HepG2 (cell line): ENCODE data around the gene STX5. TPM values are rescaled to one million over a fixed set of nuclear protein-coding genes. Genes with fewer than 3 reads are reported as not detected.
A peak's percentile ranks its signal among the peaks of the same experiment; 100 is the strongest.

Experiments
- CBFB ChIP-seq: sonication (generic); formaldehyde crosslinking; IDR thresholded peaks from 2 replicates; pipeline ENCODE4 v1.4.0; 2020; ENCODE audit warnings: missing genetic modification reagents
- DR1 ChIP-seq: sonication (generic); formaldehyde crosslinking; IDR thresholded peaks from 2 replicates; pipeline ENCODE4 v1.8.0; 2021; ENCODE audit warnings: mild to moderate bottlenecking, missing genetic modification reagents, inconsistent platforms
- HNRNPUL1 ChIP-seq: fragments of 200-400 bp; formaldehyde crosslinking; IDR thresholded peaks from 2 replicates; pipeline ENCODE4 v1.6.1; 2017; ENCODE audit warnings: low read depth, mild to moderate bottlenecking, low read length, moderate library complexity
- HOXA9 ChIP-seq: sonication (generic); formaldehyde crosslinking; IDR thresholded peaks from 2 replicates; pipeline ENCODE4 v1.8.1; 2022; ENCODE audit warnings: missing genetic modification reagents, mild to moderate bottlenecking, moderate library complexity, borderline replicate concordance
- NFATC3 ChIP-seq: sonication (generic); formaldehyde crosslinking; IDR thresholded peaks from 2 replicates; pipeline ENCODE4 v1.5.1; 2020; ENCODE audit warnings: mild to moderate bottlenecking, missing genetic modification reagents
- RFXAP ChIP-seq: sonication (generic); formaldehyde crosslinking; IDR thresholded peaks from 2 replicates; pipeline ENCODE4 v1.4.0; 2020; ENCODE audit warnings: missing genetic modification reagents, borderline replicate concordance
- SMARCC2 ChIP-seq: fragments of 450-650 bp; IDR thresholded peaks from 2 replicates; pipeline ENCODE4 v1.6.1; 2017; ENCODE audit warnings: antibody characterized with exemption, mild to moderate bottlenecking
- SMYD3 ChIP-seq: sonication (generic); formaldehyde crosslinking; IDR thresholded peaks from 2 replicates; pipeline ENCODE4 v1.8.1; 2023; ENCODE audit warnings: mild to moderate bottlenecking, missing genetic modification reagents
- TBL1XR1 ChIP-seq: fragments of 150-350 bp; IDR thresholded peaks from 2 replicates; pipeline ENCODE4 v1.6.1; 2014; ENCODE audit warnings: borderline replicate concordance, low read length; ENCODE audit not compliant: partially characterized antibody
- ZMAT3 ChIP-seq: sonication (generic); formaldehyde crosslinking; conservative IDR thresholded peaks from 2 replicates; pipeline ENCODE4 v1.7.0; 2021; ENCODE audit warnings: missing genetic modification reagents
- ZNF224 ChIP-seq: sonication (generic); formaldehyde crosslinking; IDR thresholded peaks from 2 replicates; pipeline ENCODE4 v1.5.0; 2020; ENCODE audit warnings: mild to moderate bottlenecking, missing genetic modification reagents
- ZNF549 ChIP-seq: sonication (generic); formaldehyde crosslinking; IDR thresholded peaks from 2 replicates; pipeline ENCODE4 v1.5.0; 2020; ENCODE audit warnings: missing genetic modification reagents
- ZNF672 ChIP-seq: sonication (generic); formaldehyde crosslinking; IDR thresholded peaks from 2 replicates; pipeline ENCODE4 v1.8.1; 2022; ENCODE audit warnings: missing genetic modification reagents
- ZNF788 ChIP-seq: sonication (generic); formaldehyde crosslinking; IDR thresholded peaks from 2 replicates; pipeline ENCODE4 v1.5.0; 2020; ENCODE audit warnings: mild to moderate bottlenecking, missing genetic modification reagents, borderline replicate concordance
- polyA plus RNA-seq, 8 experiments: library from polyadenylated mRNA; depleted of rRNA in 3 of 8; stranded (reverse) in 7 of 8; unstranded in 1 of 8; fragments of >200 nt; fragmentation: Illumina TruSeq in 4 of 8; extraction: Trizol in 4 of 8; gene quantifications; 2 replicates each; pipeline versions ENCODE4 v1.2.1 to v1.2.3, GENCODE V29; 2011 to 2016; ENCODE audit warnings: low read depth in 4 of 8, missing spikeins in 1 of 8, mixed read lengths in 1 of 8; ENCODE audit not compliant: insufficient read depth in 1 of 8
- total RNA-seq, 5 experiments: library from RNA; depleted of rRNA; stranded (reverse); fragments of >200 nt; fragmentation: Illumina TruSeq; extraction: Trizol; gene quantifications; 2 replicates each; pipeline ENCODE4 v1.2.3, GENCODE V29; 2016; ENCODE audit warnings: low read depth in 1 of 5
- TF ChIP-seq, protein P1 (sequence below): sonication (generic); formaldehyde crosslinking; IDR thresholded peaks from 2 replicates; pipeline ENCODE4 v1.4.0; 2020; ENCODE audit warnings: missing genetic modification reagents
- TF ChIP-seq, protein P2 (sequence below): sonication (generic); formaldehyde crosslinking; IDR thresholded peaks from 2 replicates; pipeline ENCODE4 v1.4.0; 2020; ENCODE audit warnings: missing genetic modification reagents
- TF ChIP-seq, protein P3 (sequence below): sonication (generic); formaldehyde crosslinking; IDR thresholded peaks from 2 replicates; pipeline ENCODE4 v1.4.0; 2020; ENCODE audit warnings: mild to moderate bottlenecking, missing genetic modification reagents
- TF ChIP-seq, protein P4 (sequence below): sonication (generic); formaldehyde crosslinking; IDR thresholded peaks from 2 replicates; pipeline ENCODE4 v1.5.0; 2020; ENCODE audit warnings: mild to moderate bottlenecking, missing genetic modification reagents, moderate library complexity

STX5 gene
- total and polyA plus RNA-seq, 2 of the 13 experiments (the other 11 are each of a cell fraction or from before 2014, with no cell fraction given), result 26.9 to 30.0 TPM

DNA sequence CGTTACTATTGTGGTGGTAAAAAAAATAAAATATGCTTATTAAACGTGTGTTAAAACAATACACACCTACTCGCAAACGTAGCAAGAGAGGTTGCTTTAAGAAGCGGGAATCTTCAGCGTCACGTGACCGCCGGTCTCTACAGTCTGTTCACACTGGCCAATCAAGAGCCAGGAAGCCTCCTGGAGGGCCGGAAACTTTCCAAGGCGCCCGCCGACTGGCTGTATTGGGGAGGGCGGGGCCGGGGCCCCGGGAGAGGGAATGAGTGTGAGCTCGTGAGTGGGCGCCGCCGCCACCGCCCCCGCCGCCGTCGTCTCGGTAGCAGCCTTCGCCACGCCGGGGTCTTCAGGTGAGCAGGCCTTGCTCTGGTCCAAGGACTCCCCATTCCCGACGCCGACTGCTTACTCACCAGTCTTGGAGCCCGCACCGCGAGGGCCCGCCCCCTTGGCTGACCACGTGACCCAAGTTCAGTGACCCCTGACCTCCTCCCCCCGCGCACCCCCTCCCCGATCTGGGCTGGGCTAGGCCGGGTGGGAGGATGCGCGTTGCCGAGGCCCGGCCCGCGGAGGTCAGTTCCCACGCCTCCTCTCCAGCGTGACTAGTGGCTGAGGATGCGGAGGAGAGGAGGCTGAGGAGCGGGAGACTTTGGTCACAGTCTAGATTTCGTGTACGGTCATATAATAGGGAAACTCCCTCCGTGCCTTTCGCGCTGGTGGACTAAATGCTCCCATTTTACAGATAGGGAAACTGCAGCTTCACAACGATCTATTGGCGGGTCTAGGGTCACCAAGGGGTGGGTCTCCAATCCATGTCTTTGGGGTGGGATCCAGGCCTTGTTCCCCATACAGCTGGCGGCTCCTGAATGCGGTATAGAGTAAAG lies 60.5 kb downstream of the STX5 start, which contains the start of gene TAF6L (continued):
- TF ChIP-seq, protein P1, sequence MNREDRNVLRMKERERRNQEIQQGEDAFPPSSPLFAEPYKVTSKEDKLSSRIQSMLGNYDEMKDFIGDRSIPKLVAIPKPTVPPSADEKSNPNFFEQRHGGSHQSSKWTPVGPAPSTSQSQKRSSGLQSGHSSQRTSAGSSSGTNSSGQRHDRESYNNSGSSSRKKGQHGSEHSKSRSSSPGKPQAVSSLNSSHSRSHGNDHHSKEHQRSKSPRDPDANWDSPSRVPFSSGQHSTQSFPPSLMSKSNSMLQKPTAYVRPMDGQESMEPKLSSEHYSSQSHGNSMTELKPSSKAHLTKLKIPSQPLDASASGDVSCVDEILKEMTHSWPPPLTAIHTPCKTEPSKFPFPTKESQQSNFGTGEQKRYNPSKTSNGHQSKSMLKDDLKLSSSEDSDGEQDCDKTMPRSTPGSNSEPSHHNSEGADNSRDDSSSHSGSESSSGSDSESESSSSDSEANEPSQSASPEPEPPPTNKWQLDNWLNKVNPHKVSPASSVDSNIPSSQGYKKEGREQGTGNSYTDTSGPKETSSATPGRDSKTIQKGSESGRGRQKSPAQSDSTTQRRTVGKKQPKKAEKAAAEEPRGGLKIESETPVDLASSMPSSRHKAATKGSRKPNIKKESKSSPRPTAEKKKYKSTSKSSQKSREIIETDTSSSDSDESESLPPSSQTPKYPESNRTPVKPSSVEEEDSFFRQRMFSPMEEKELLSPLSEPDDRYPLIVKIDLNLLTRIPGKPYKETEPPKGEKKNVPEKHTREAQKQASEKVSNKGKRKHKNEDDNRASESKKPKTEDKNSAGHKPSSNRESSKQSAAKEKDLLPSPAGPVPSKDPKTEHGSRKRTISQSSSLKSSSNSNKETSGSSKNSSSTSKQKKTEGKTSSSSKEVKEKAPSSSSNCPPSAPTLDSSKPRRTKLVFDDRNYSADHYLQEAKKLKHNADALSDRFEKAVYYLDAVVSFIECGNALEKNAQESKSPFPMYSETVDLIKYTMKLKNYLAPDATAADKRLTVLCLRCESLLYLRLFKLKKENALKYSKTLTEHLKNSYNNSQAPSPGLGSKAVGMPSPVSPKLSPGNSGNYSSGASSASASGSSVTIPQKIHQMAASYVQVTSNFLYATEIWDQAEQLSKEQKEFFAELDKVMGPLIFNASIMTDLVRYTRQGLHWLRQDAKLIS (CRISPR knock-in tag), result no peak
- TF ChIP-seq SMYD3 (CRISPR knock-in tag), result no peak
- TF ChIP-seq, protein P2, sequence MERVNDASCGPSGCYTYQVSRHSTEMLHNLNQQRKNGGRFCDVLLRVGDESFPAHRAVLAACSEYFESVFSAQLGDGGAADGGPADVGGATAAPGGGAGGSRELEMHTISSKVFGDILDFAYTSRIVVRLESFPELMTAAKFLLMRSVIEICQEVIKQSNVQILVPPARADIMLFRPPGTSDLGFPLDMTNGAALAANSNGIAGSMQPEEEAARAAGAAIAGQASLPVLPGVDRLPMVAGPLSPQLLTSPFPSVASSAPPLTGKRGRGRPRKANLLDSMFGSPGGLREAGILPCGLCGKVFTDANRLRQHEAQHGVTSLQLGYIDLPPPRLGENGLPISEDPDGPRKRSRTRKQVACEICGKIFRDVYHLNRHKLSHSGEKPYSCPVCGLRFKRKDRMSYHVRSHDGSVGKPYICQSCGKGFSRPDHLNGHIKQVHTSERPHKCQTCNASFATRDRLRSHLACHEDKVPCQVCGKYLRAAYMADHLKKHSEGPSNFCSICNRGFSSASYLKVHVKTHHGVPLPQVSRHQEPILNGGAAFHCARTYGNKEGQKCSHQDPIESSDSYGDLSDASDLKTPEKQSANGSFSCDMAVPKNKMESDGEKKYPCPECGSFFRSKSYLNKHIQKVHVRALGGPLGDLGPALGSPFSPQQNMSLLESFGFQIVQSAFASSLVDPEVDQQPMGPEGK (CRISPR knock-in tag), result peak; percentile 100
- no peak for TF ChIP-seq ZNF224 (CRISPR knock-in tag)
- no peak for TF ChIP-seq ZNF549 (CRISPR knock-in tag)
- TF ChIP-seq TBL1XR1, result peak; percentile 19
- TF ChIP-seq ZMAT3, result no peak
- no peak for TF ChIP-seq ZNF672 (CRISPR knock-in tag)
- TF ChIP-seq RFXAP, result 0 out of 2 replicates have a peak, but pooled peaks have one; percentile 49
- TF ChIP-seq, protein P3, sequence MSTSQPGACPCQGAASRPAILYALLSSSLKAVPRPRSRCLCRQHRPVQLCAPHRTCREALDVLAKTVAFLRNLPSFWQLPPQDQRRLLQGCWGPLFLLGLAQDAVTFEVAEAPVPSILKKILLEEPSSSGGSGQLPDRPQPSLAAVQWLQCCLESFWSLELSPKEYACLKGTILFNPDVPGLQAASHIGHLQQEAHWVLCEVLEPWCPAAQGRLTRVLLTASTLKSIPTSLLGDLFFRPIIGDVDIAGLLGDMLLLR (CRISPR knock-in tag), result no peak
- TF ChIP-seq HOXA9 (CRISPR knock-in tag), result no peak
- TF ChIP-seq CBFB (CRISPR knock-in tag), result 0 out of 2 replicates have a peak, but pooled peaks have one; percentile 36
- TF ChIP-seq, protein P4, sequence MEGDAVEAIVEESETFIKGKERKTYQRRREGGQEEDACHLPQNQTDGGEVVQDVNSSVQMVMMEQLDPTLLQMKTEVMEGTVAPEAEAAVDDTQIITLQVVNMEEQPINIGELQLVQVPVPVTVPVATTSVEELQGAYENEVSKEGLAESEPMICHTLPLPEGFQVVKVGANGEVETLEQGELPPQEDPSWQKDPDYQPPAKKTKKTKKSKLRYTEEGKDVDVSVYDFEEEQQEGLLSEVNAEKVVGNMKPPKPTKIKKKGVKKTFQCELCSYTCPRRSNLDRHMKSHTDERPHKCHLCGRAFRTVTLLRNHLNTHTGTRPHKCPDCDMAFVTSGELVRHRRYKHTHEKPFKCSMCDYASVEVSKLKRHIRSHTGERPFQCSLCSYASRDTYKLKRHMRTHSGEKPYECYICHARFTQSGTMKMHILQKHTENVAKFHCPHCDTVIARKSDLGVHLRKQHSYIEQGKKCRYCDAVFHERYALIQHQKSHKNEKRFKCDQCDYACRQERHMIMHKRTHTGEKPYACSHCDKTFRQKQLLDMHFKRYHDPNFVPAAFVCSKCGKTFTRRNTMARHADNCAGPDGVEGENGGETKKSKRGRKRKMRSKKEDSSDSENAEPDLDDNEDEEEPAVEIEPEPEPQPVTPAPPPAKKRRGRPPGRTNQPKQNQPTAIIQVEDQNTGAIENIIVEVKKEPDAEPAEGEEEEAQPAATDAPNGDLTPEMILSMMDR (CRISPR knock-in tag), result 0 out of 2 replicates have a peak, but pooled peaks have one; percentile 8
- no peak for TF ChIP-seq NFATC3 (CRISPR knock-in tag)
- no peak; the same call in 1 of the 2 replicates for TF ChIP-seq DR1
- no peak for TF ChIP-seq HNRNPUL1
- TF ChIP-seq ZNF788, result peak; percentile 48; the same call in 1 of the 2 replicates
- no peak for TF ChIP-seq SMARCC2
